GM12874 (cell line): ENCODE data around the gene RAPGEF4.

ENCODE experiments used
- CTCF ChIP-seq: IDR thresholded peaks from 2 replicates; pipeline ENCODE4 v1.5.1; 2011; ENCODE audit warnings: low read depth, mild to moderate bottlenecking, control low read depth, low read length, moderate library complexity; ENCODE audit not compliant: insufficient read depth

Gene RAPGEF4

GRCh38 chr2:172976816-172977215 is 241.2 kb downstream of the RAPGEF4 start:
- TF ChIP-seq CTCF = no peak

GRCh38 chr2:172977270-172978062 is 241.8 kb downstream of the RAPGEF4 start:
- TF ChIP-seq CTCF = no peak

- TF ChIP-seq CTCF = no peak
Measured at GRCh38 chr2:172978063-172978383, 242.4 kb downstream of the RAPGEF4 start.

GRCh38 chr2:172985139-172985892 is 249.7 kb downstream of the RAPGEF4 start:
- no peak for TF ChIP-seq CTCF

GRCh38 chr2:172986040-172986439 is 250.4 kb downstream of the RAPGEF4 start:
- no peak for TF ChIP-seq CTCF

- no peak for TF ChIP-seq CTCF
Measured at GRCh38 chr2:172988728-172989127, 253.1 kb downstream of the RAPGEF4 start.

- TF ChIP-seq CTCF = no peak
Measured at GRCh38 chr2:172991031-172991430, 255.4 kb downstream of the RAPGEF4 start.
